Measurements from ENCODE around the gene DMXL2.
"Not testable (repeated sequence)": the region's sequence is repeated elsewhere in the genome, so short reads cannot be mapped to it uniquely, and the experiment has no call there.

DMXL2 gene

GRCh38 chr15:51624022-51624421 lies 1.5 kb upstream of the DMXL2 start:
- no peak for DNase-seq (ENCODE audit: low read depth)

DNA sequence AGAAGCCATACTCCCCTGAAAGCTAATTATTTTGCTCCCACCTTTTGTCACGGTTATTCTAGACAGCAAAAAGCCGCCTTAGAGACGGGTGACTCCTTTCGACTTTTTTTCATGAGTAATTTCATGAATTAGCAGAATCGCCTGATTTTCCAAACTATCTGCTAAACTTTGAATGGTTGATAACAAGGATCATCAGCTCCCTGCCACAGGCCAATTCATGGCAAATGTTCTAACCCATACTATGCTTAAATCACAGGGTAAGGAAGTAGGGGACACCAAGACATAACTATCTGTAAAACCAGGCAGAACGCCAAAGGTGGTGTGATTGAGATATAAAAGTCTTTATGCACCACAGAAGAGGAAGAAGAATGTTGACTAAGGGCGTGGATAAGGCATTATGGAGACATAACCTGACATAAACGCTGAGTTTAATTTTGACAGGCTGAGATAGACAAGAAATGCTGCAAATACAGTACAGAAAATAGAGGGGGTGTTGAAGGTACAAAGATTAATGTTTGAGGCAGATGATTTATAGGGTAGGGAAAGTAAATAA lies 891 bp upstream of the DMXL2 start:
- no peak for DNase-seq (ENCODE audit: low read depth)

DNA sequence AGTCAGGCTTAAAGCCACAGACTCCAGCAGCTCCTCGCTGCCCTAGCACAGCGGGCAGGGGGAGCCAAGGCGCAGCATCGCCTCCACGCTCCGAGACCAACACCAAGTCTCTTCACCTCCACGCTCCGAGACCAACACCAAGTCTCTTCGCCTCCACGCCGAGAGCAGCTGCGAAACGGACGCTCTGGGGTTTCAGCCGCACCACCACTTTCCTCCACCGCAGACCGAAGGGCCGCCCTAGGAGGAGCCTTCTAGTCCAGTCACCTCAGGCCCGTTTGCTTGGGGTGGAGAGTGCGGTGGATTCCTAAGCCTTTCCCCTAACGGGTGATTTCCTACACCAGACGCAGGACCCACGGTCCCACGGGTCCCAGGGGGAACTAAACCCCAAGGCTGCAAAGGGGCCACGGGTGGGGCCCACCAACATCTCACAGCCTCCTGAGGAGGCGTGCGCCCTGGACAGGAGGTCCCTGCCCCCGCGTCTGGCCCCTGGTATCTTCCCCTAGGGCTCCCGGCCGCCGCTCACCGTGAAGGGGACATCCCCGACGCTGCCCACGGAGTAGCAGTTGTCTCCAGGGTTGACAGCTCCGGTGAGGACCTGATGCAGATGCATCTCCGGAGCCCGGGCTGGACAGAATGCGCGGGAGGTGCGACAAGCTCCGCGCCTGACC lies 501 bp downstream of the DMXL2 start:
- DNase-seq (ENCODE audit: low read depth), result no peak

- no peak for DNase-seq (ENCODE audit: low read depth)
These were observed 1.3 kb downstream of the DMXL2 start for GRCh38 chr15:51621155-51621765.

- DNase-seq (ENCODE audit: low read depth), result no peak
These were observed 1.9 kb downstream of the DMXL2 start for GRCh38 chr15:51620641-51621040.

DNA sequence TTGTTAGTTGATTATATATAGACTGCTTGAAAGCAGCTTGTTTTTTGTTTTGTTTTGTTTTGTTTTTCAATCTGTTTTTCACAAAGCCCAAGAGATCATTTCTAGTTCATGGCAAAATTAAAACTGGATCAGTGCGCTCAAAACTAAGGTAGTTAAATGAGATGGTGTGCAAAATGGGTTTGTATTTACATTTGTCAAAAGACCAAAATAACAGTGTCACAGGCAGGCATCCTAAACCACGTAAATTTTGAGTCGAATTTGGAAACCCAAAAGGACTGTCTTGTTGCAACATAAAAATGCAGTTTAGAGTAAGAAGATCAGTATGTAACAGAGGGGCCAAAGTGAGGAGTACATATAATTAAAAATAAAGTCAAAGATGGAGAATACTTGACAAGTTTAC lies 2.4 kb downstream of the DMXL2 start:
- no peak for DNase-seq (ENCODE audit: low read depth)

DNA sequence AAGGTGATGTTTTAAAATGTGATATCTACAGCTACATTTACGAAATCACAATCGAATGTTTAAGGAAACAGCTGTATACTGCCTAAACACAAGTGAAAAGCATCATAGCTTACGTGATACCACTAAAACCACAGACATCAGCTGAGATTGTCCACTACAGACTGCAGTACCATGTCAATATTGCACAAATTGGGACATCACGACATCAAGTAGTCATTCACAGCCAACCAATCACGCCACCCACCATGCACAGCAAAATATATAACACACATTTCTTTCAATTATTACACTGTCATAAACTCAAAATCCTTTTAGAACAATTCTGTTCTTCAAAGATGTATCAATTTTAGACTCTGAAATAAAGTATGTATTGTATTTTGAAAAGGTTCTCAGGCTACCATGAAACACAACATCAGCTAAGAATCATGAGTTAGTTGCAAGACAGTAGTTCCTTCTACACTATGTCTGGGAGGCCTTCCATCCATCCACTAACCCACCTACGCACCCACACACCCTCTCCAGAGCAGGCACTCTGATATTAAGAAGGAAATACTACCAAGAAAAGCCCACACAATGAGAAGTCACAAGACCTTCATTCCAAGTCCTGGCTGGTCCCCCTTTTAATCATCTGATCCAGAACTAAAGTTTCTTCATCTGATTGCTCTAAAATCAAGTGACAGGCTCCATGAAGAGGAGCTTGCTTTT lies 3.1 kb downstream of the DMXL2 start:
- no peak for DNase-seq (ENCODE audit: low read depth)

GRCh38 chr15:51617886-51618285 lies 4.7 kb downstream of the DMXL2 start:
- no peak for DNase-seq (ENCODE audit: low read depth)

GRCh38 chr15:51613951-51614350 lies 8.6 kb downstream of the DMXL2 start:
- DNase-seq (ENCODE audit: low read depth), result no peak

GRCh38 chr15:51612669-51613068 lies 9.9 kb downstream of the DMXL2 start:
- DNase-seq (ENCODE audit: low read depth), result not testable (repeated sequence)

DNA sequence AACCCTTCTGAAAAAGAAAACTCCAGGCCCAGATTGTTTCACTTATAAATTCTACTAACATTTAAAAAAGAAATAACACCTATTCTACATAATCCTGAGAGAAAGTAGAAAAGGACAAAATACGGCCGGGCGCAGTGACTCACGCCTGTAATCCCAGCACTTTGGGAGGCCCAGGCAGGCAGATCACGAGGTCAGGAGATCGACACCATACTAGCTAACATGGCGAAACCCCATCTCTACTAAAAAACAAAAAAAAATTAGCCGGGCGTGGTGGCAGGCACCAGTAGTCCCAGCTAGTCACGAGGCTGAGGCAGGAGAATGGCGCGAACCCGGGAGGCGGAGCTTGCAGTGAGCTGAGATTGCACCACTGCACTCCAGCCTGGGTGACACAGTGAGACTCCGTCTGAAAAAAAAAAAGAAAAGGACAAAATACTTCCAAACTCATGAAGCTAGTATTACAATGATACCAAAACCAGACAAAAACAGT lies 19.1 kb downstream of the DMXL2 start:
- not testable (repeated sequence) for DNase-seq (ENCODE audit: low read depth)

- no peak for DNase-seq (ENCODE audit: low read depth)
These were observed 19.6 kb downstream of the DMXL2 start for GRCh38 chr15:51603002-51603401.

- no peak for DNase-seq (ENCODE audit: low read depth)
These were observed 20.1 kb downstream of the DMXL2 start for GRCh38 chr15:51602484-51602883.

DNA sequence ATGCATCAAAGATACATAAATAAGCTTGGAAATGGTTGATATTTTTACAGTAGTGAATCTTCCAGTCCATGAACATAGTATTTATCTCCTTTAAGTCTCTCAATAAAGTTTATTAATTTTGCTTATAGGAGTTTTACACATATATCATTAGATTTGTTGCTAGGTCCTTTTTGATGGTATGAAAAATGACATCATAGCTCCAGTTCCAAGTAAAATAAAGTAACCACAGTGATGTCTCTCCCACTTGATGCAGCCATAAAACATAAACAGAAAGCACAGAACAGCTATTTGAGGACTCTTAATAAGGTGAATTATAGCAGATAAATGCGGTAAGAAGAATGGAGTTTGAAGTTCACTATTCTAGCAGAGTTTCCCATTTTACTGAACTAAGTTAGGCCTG lies 20.8 kb downstream of the DMXL2 start:
- DNase-seq (ENCODE audit: low read depth), result no peak

DNA sequence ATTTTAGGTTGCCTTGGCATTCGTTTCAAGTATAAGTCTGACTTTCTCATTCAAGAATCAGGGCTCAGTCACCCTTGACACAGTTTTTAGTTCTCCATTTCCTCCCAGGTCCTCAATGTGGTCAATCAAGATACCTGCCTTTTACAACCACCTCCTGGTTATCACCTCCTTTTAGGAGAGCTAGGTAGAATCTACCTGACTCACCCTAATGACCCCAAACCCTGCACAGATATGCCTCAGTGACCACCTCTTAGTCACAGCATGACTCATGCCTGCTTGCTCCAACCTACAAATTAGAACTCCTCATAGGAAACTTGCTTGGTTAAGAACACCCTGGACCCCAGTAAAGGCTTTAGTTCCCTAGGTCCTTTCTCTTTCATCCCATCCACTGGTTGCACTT lies 22.5 kb downstream of the DMXL2 start:
- DNase-seq (ENCODE audit: low read depth), result no peak

GRCh38 chr15:51589881-51590568 lies 32.5 kb downstream of the DMXL2 start:
- no peak for DNase-seq (ENCODE audit: low read depth)

- no peak for DNase-seq (ENCODE audit: low read depth)
These were observed 33.6 kb downstream of the DMXL2 start for GRCh38 chr15:51588966-51589365.

- DNase-seq (ENCODE audit: low read depth), result no peak
These were observed 36.6 kb downstream of the DMXL2 start for GRCh38 chr15:51585986-51586385.

GRCh38 chr15:51580982-51581381 lies 41.6 kb downstream of the DMXL2 start:
- DNase-seq (ENCODE audit: low read depth), result no peak

DNA sequence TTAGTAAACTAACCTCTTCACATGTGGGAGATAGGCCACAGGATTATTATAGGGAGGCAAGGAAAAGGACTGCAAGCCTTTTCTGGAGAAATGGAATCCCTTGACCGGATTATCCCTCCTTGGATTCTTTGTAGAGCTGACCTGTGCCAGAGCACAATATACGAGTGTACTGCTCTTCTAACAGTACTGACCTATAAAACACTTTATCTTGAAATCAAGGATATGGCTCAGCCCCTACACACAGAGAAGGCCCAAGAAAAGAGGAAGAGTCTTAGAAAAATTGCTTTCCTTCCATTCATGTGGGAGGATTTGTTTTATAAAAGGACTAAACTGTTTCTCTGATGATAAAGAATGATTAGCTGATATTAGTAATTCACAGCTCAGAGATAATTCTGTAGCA lies 42.2 kb downstream of the DMXL2 start:
- DNase-seq (ENCODE audit: low read depth), result no peak

GRCh38 chr15:51579012-51579411 lies 43.6 kb downstream of the DMXL2 start:
- no peak for DNase-seq (ENCODE audit: low read depth)

GRCh38 chr15:51577636-51578304 lies 44.8 kb downstream of the DMXL2 start:
- no peak for DNase-seq (ENCODE audit: low read depth)

All from stimulated activated CD8-positive, alpha-beta memory T cell treated with anti-CD3 and anti-CD28 coated beads, Interleukin-12 subunit alpha, Interleukin-12 subunit beta, amount 100 ng/mL, for 4 hours (primary cell).